Measurements from ENCODE around the gene COMT. TPM values are rescaled to one million over a fixed set of nuclear protein-coding genes. Genes with fewer than 3 reads are reported as not detected.

COMT gene
- total and polyA plus RNA-seq, 2 donors = 52.7 to 198 TPM

GRCh38 chr22:19970479-19971275 is 29.1 kb downstream of the COMT start:
- DNase-seq (ENCODE audit: extremely low spot score) = no peak
- WGBS = 59% methylated on average over 25 of the region's 25 CpGs

GRCh38 chr22:19971276-19972124 is 29.9 kb downstream of the COMT start:
- Histone ChIP-seq H3K4me3 (ENCODE audit: low read depth, low read length) (no peak overlapping the region), H3K27ac (ENCODE audit: low read depth) (no peak overlapping the region), H3K4me1 (ENCODE audit: insufficient read depth) (no peaks in the 10 kb centered on the region), H3K36me3 (ENCODE audit: insufficient read depth) (peaks cover 4% of the 10 kb centered on the region)
- WGBS = 72% methylated on average over 28 of the region's 28 CpGs
- DNase-seq (ENCODE audit: extremely low spot score) = no peak

More at GRCh38 chr22:19970479-19971275, 29.1 kb downstream of the COMT start:
- Histone ChIP-seq H3K36me3 (ENCODE audit: insufficient read depth) (peaks cover 4% of the 10 kb centered on the region), H3K4me1 (ENCODE audit: insufficient read depth) (no peaks in the 10 kb centered on the region), H3K4me3 (ENCODE audit: low read depth, low read length) (no peak overlapping the region), H3K27ac (ENCODE audit: low read depth) (no peak overlapping the region)

GRCh38 chr22:19972251-19972650 is 30.7 kb downstream of the COMT start:
- no peaks in the 10 kb centered on the region for H3K4me1 ChIP-seq (ENCODE audit: insufficient read depth)
- no peak overlapping the region for H3K27ac ChIP-seq (ENCODE audit: low read depth)
- H3K4me3 ChIP-seq (ENCODE audit: low read depth, low read length) = no peak overlapping the region
- 91% methylated on average over 9 of the region's 9 CpGs for WGBS
- no peak for DNase-seq (ENCODE audit: extremely low spot score)
- H3K36me3 ChIP-seq (ENCODE audit: insufficient read depth) = peaks cover 4% of the 10 kb centered on the region

- no peak for DNase-seq (ENCODE audit: extremely low spot score)
- Histone ChIP-seq H3K27ac (ENCODE audit: low read depth) (no peak overlapping the region), H3K36me3 (ENCODE audit: insufficient read depth) (peaks cover 4% of the 10 kb centered on the region), H3K4me1 (ENCODE audit: insufficient read depth) (no peaks in the 10 kb centered on the region), H3K4me3 (ENCODE audit: low read depth, low read length) (no peak overlapping the region)
- 92% methylated on average over 50 of the region's 50 CpGs for WGBS
Observed at GRCh38 chr22:19972652-19973550, 31.3 kb downstream of the COMT start.

- WGBS = 95% methylated on average over 46 of the region's 46 CpGs
- no peak for DNase-seq (ENCODE audit: extremely low spot score)
- Histone ChIP-seq H3K27ac (ENCODE audit: low read depth) (no peak overlapping the region), H3K36me3 (ENCODE audit: insufficient read depth) (no peaks in the 10 kb centered on the region), H3K4me3 (ENCODE audit: low read depth, low read length) (no peak overlapping the region), H3K4me1 (ENCODE audit: insufficient read depth) (no peaks in the 10 kb centered on the region)
Observed at GRCh38 chr22:19973551-19974267, 32.1 kb downstream of the COMT start.

GRCh38 chr22:19974268-19974861 is 32.8 kb downstream of the COMT start:
- Histone ChIP-seq H3K4me1 (ENCODE audit: insufficient read depth) (no peaks in the 10 kb centered on the region), H3K27ac (ENCODE audit: low read depth) (no peak overlapping the region), H3K4me3 (ENCODE audit: low read depth, low read length) (no peak overlapping the region), H3K36me3 (ENCODE audit: insufficient read depth) (no peaks in the 10 kb centered on the region)
- DNase-seq (ENCODE audit: extremely low spot score) = no peak
- 57% methylated on average over 11 of the region's 11 CpGs for WGBS

GRCh38 chr22:19974935-19975706 is 33.5 kb downstream of the COMT start:
- DNase-seq (ENCODE audit: extremely low spot score) = no peak
- Histone ChIP-seq H3K36me3 (ENCODE audit: insufficient read depth) (no peaks in the 10 kb centered on the region), H3K4me3 (ENCODE audit: low read depth, low read length) (no peak overlapping the region), H3K27ac (ENCODE audit: low read depth) (no peak overlapping the region), H3K4me1 (ENCODE audit: insufficient read depth) (no peaks in the 10 kb centered on the region)
- WGBS = 78% methylated on average over 13 of the region's 13 CpGs

- 89% methylated on average over 4 of the region's 4 CpGs for WGBS
- H3K36me3 ChIP-seq (ENCODE audit: insufficient read depth) = no peaks in the 10 kb centered on the region
- DNase-seq (ENCODE audit: extremely low spot score) = no peak
- no peaks in the 10 kb centered on the region for H3K4me1 ChIP-seq (ENCODE audit: insufficient read depth)
- H3K4me3 ChIP-seq (ENCODE audit: low read depth, low read length) = no peak overlapping the region
- no peak overlapping the region for H3K27ac ChIP-seq (ENCODE audit: low read depth)
Observed at GRCh38 chr22:19975707-19976035, 34.1 kb downstream of the COMT start.

GRCh38 chr22:19976671-19977070 is 35.1 kb downstream of the COMT start:
- DNase-seq (ENCODE audit: extremely low spot score) = no peak
- no peak overlapping the region for H3K4me3 ChIP-seq (ENCODE audit: low read depth, low read length)
- H3K4me1 ChIP-seq (ENCODE audit: insufficient read depth) = no peaks in the 10 kb centered on the region
- no peak overlapping the region for H3K27ac ChIP-seq (ENCODE audit: low read depth)
- no peaks in the 10 kb centered on the region for H3K36me3 ChIP-seq (ENCODE audit: insufficient read depth)
- WGBS = 94% methylated on average over 3 of the region's 3 CpGs

- no peak overlapping the region for H3K4me3 ChIP-seq (ENCODE audit: low read depth, low read length)
- H3K4me1 ChIP-seq (ENCODE audit: insufficient read depth) = no peaks in the 10 kb centered on the region
- no peaks in the 10 kb centered on the region for H3K36me3 ChIP-seq (ENCODE audit: insufficient read depth)
- WGBS = 90% methylated on average over 32 of the region's 32 CpGs
- DNase-seq (ENCODE audit: extremely low spot score) = no peak
- H3K27ac ChIP-seq (ENCODE audit: low read depth) = no peak overlapping the region
Observed at GRCh38 chr22:19977296-19978243, 36.0 kb downstream of the COMT start.

- Histone ChIP-seq H3K27ac (ENCODE audit: low read depth) (no peak overlapping the region), H3K36me3 (ENCODE audit: insufficient read depth) (no peaks in the 10 kb centered on the region), H3K4me3 (ENCODE audit: low read depth, low read length) (no peak overlapping the region), H3K4me1 (ENCODE audit: insufficient read depth) (no peaks in the 10 kb centered on the region)
- DNase-seq (ENCODE audit: extremely low spot score) = no peak
- 95% methylated on average over 17 of the region's 17 CpGs for WGBS
Observed at GRCh38 chr22:19978748-19979147, 37.2 kb downstream of the COMT start.

Data from urinary bladder (tissue), 4 donors.